HUES6 (cell line): ENCODE data around the gene MST1.
A peak's percentile ranks its signal among the peaks of the same experiment; 100 is the strongest.
"Not testable (repeated sequence)": the region's sequence is repeated elsewhere in the genome, so short reads cannot be mapped to it uniquely, and the experiment has no call there.

ENCODE experiments used
- H3K27ac ChIP-seq: 2 replicates; pipeline ENCODE4 v1.7.0; 2013; ENCODE audit warnings: low read depth, mild to moderate bottlenecking, low read length, inconsistent platforms
- H3K27me3 ChIP-seq: 2 replicates; pipeline ENCODE4 v1.6.1; 2013; ENCODE audit warnings: low read length; ENCODE audit not compliant: control insufficient read depth, insufficient read depth
- H3K36me3 ChIP-seq: 2 replicates; pipeline ENCODE4 v1.6.1; 2013; ENCODE audit warnings: low read length; ENCODE audit not compliant: control insufficient read depth, insufficient read depth
- H3K4me1 ChIP-seq: 2 replicates; pipeline ENCODE4 v1.6.1; 2013; ENCODE audit warnings: low read length; ENCODE audit not compliant: control insufficient read depth, insufficient read depth
- H3K4me3 ChIP-seq: 2 replicates; pipeline ENCODE4 v1.5.1; 2013; ENCODE audit warnings: low read depth, low read length
- H3K9ac ChIP-seq: one replicate; pipeline ENCODE4 v1.6.1; 2013; ENCODE audit warnings: mild to moderate bottlenecking, low read length
- H3K9me3 ChIP-seq: 2 replicates; pipeline ENCODE4 v1.6.1; 2013; ENCODE audit warnings: low read depth, low read length; ENCODE audit not compliant: control insufficient read depth, insufficient read depth

The MST1 gene

GRCh38 chr3:49685846-49686245, 3.4 kb downstream of the MST1 start:
- Histone ChIP-seq H3K4me3 (peak overlapping the region; percentile 76), H3K36me3 (peaks cover 37% of the 10 kb centered on the region)
- H3K9ac ChIP-seq, H3K9me3 ChIP-seq, H3K27me3 ChIP-seq, H3K27ac ChIP-seq, H3K4me1 ChIP-seq: not testable (repeated sequence)

- H3K9me3 ChIP-seq, H3K9ac ChIP-seq, H3K27me3 ChIP-seq, H3K27ac ChIP-seq, H3K4me1 ChIP-seq: not testable (repeated sequence)
- peaks cover 45% of the 10 kb centered on the region for H3K36me3 ChIP-seq
- peak overlapping the region; percentile 76; the same call in 1 of the 2 replicates for H3K4me3 ChIP-seq
These were observed 4.2 kb downstream of the MST1 start for GRCh38 chr3:49685103-49685502.

- H3K4me1 ChIP-seq, H3K9me3 ChIP-seq, H3K4me3 ChIP-seq, H3K9ac ChIP-seq, H3K27ac ChIP-seq, H3K27me3 ChIP-seq: not testable (repeated sequence)
- H3K36me3 ChIP-seq, result peaks cover 51% of the 10 kb centered on the region
These were observed 4.8 kb downstream of the MST1 start for GRCh38 chr3:49684453-49684852.

GRCh38 chr3:49683162-49683561, 6.1 kb downstream of the MST1 start:
- Histone ChIP-seq H3K9me3 (no peaks in the 10 kb centered on the region), H3K9ac (no peak overlapping the region), H3K27ac (no peak overlapping the region), H3K27me3 (no peaks in the 10 kb centered on the region), H3K36me3 (peaks cover 64% of the 10 kb centered on the region), H3K4me3 (no peak overlapping the region), H3K4me1 (peaks cover 2% of the 10 kb centered on the region; the same call in 1 of the 2 replicates)

DNA sequence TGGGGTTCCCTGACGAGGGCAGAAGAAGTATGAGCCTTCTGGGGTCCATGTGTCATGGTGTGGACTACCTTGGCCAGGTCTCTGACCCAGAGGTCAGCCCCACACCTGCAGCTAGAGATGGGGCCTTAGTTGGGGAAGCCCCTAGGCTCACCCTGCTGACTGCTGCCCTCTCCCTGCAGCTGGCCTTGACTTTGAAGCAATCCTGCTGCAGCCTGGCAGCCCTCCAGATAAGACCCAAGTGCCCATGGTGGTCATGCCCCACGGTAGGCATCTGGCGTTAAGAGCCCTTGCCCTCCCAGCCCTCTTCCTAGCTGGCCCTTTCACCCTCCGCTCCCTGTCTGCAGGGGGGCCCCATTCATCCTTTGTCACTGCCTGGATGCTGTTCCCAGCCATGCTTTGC, 7.7 kb downstream of the MST1 start:
- H3K27me3 ChIP-seq, result no peaks in the 10 kb centered on the region
- peaks cover 81% of the 10 kb centered on the region for H3K36me3 ChIP-seq
- H3K27ac ChIP-seq, result no peak overlapping the region
- no peaks in the 10 kb centered on the region for H3K4me1 ChIP-seq
- H3K9me3 ChIP-seq, result no peaks in the 10 kb centered on the region
- H3K4me3 ChIP-seq, result no peak overlapping the region
- H3K9ac ChIP-seq, result no peak overlapping the region

DNA sequence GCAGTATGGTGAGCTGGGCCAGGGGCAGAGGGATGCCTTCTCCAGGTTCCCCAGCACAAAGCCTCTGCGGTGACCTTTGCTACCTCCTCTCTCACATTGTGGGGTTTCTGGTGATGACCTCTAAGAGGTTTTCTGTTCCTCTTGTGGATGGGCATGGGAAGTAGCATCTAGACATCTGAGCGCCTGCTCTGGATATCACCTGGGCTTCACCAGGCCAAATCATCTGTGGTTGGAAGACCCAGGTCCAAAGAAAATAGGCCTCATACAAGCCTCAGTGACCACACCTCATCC, 8.1 kb downstream of the MST1 start:
- no peak overlapping the region for H3K4me3 ChIP-seq
- H3K27ac ChIP-seq, result no peak overlapping the region
- H3K9me3 ChIP-seq, result no peaks in the 10 kb centered on the region
- H3K27me3 ChIP-seq, result no peaks in the 10 kb centered on the region
- H3K4me1 ChIP-seq, result no peaks in the 10 kb centered on the region
- peaks cover 84% of the 10 kb centered on the region for H3K36me3 ChIP-seq
- H3K9ac ChIP-seq, result no peak overlapping the region

DNA sequence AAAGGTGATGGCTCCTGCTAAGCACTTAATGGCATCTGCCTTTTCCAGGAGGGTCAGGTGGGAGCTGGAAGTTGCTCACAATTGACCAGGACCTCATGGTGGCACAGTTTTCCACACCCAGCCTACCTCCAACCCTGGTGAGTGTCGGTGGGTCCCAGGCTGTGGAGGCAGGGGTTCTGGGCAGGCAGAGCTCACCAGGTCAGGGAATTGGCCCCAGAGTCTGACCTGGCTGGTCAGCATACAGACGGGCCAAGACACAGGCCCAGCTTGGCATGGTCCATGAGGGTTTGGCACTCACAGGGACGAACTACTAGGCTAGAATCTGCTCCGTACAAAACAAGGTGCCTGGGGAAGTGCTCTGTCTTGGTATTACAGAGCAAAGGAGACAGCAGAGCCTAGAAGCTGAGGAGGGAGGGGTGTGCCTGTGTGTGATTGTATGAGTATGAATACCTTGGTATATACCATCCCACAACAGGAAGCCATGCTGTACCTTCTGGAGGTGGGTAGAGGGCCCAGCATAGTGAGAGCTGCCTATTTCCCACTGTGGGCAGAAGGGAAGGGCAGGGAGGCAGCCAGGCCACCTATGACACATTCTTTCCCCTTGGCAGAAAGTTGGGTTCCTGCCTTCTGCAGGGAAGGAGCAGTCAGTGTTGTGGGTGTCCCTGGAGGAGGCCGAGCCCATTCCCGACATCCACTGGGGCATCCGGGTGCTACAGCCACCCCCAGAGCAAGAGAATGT, 8.6 kb downstream of the MST1 start:
- Histone ChIP-seq H3K9me3 (no peaks in the 10 kb centered on the region), H3K9ac (no peak overlapping the region), H3K4me3 (no peak overlapping the region), H3K36me3 (peaks cover 89% of the 10 kb centered on the region), H3K27me3 (no peaks in the 10 kb centered on the region), H3K27ac (no peak overlapping the region), H3K4me1 (no peaks in the 10 kb centered on the region)

GRCh38 chr3:49675912-49676311, 13.4 kb downstream of the MST1 start:
- peaks cover 56% of the 10 kb centered on the region for H3K36me3 ChIP-seq

DNA sequence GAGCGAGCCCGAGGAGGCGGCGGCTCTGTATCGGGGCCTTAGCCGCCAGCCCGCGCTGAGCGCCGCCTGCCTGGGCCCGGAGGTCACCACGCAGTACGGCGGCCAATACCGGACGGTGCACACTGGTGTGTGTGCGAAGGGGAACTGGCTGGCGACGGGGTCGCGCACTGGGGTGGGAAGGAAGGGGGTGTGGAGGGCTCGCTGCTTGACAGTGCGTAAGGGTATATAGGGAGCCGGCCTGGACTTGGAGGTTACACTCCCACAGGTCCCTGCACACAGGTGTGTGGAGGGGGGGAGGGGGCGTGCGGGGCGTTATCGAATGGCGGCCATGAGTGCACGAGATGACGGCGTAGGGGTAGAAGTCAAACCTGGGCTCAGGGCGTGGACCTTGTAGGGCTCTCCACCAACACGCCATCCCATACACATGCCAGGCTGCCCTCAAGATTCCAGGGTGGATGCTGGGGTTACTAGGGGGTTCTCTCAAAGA, 14.7 kb downstream of the MST1 start:
- peak overlapping the region; percentile 85 for H3K9ac ChIP-seq
- H3K27ac ChIP-seq, result peak overlapping the region; percentile 94
- peaks cover 42% of the 10 kb centered on the region for H3K36me3 ChIP-seq
- H3K9me3 ChIP-seq, result no peaks in the 10 kb centered on the region
- H3K4me3 ChIP-seq, result peak overlapping the region; percentile 97
- peaks cover 13% of the 10 kb centered on the region for H3K4me1 ChIP-seq
- no peaks in the 10 kb centered on the region for H3K27me3 ChIP-seq

More at GRCh38 chr3:49675912-49676311, 13.4 kb downstream of the MST1 start:
- Histone ChIP-seq H3K9ac (no peak overlapping the region), H3K27me3 (no peaks in the 10 kb centered on the region), H3K4me1 (peaks cover 13% of the 10 kb centered on the region), H3K27ac (no peak overlapping the region), H3K4me3 (no peak overlapping the region), H3K9me3 (no peaks in the 10 kb centered on the region)

DNA sequence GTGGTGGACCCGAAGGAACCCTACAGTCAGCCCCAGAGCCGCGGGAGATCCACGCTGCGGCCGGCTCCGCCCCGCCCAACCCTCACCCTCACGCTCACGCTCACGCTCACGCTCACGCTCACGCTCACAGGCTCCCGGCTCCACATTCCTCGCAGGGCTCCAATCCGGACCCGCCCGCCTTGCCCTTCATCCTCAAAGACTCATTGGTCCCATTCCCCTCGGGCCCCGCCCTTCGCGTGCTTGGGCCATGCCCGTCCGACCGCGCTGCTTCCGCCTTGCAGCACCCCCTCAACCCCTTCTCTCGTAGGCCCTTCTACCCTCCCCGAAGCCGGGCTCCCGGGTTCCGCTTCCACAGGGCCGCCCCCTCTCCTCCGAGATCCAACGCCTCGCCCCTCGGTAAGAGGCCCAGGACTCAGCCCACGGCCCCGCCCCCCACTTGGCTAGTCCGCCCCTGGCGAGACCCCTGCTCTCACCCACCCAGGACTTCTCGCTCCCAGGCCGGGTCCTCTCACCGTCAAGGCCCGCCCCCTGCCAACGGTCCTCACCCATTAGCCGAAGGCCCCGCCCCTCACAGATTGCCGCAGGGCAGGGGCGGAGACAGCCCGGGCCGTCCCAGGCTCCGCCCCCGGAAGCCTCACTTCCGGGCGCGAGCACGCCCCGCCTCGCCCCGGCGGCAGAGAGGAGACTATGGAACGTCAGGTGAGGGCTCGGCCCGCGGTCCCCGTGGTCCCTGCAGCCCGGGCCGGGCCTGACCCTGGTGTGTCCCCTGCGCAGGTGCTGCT, 15.4 kb downstream of the MST1 start, which contains the start of gene APEH:
APEH (plus strand) TSS at position 637 of the 782 bp plus-strand sequence; CDS start at position 688, 51 bp downstream.
- Histone ChIP-seq H3K27me3 (no peaks in the 10 kb centered on the region), H3K36me3 (peaks cover 36% of the 10 kb centered on the region), H3K4me1 (peaks cover 13% of the 10 kb centered on the region), H3K4me3 (peak within 1 kb of the TSS; percentile 97), H3K9me3 (no peaks in the 10 kb centered on the region), H3K9ac (peak within 1 kb of the TSS; percentile 85), H3K27ac (peak within 1 kb of the TSS; percentile 94)

DNA sequence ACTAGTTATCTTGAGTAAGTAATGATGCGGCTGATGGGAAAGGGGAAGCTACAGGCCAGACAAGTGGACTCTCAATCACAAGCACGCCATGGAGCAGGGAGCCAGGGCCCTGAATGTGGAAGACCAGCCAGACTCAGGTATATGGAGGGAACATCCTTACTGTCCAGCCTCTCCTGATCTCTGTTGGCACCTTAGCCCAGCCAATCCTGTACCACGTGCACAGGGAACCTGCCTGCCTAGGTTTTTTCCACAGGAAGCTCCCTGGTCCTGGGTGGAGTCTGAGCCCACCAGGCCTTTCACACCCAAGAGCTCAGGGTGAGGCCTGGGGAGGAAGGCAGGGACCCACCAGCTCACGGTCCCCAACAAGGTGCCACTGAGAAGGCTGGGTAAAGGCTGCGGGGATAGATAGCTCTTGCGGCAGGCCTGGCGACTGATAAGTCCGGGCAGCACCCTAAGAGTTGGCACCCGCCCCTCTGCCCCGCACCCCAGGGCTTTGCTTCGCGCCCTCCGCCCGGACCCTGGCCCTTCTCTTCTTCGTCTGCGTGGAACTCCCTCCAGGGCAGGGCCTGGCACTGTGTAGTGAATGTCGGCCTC, 16.1 kb downstream of the MST1 start:
- Histone ChIP-seq H3K4me1 (peaks cover 16% of the 10 kb centered on the region), H3K4me3 (peak overlapping the region; percentile 97), H3K36me3 (peaks cover 29% of the 10 kb centered on the region), H3K27me3 (no peaks in the 10 kb centered on the region), H3K27ac (peak overlapping the region; percentile 94), H3K9me3 (no peaks in the 10 kb centered on the region), H3K9ac (peak overlapping the region; percentile 80)
